ENCODE measurements around the gene HRK.

DNA sequence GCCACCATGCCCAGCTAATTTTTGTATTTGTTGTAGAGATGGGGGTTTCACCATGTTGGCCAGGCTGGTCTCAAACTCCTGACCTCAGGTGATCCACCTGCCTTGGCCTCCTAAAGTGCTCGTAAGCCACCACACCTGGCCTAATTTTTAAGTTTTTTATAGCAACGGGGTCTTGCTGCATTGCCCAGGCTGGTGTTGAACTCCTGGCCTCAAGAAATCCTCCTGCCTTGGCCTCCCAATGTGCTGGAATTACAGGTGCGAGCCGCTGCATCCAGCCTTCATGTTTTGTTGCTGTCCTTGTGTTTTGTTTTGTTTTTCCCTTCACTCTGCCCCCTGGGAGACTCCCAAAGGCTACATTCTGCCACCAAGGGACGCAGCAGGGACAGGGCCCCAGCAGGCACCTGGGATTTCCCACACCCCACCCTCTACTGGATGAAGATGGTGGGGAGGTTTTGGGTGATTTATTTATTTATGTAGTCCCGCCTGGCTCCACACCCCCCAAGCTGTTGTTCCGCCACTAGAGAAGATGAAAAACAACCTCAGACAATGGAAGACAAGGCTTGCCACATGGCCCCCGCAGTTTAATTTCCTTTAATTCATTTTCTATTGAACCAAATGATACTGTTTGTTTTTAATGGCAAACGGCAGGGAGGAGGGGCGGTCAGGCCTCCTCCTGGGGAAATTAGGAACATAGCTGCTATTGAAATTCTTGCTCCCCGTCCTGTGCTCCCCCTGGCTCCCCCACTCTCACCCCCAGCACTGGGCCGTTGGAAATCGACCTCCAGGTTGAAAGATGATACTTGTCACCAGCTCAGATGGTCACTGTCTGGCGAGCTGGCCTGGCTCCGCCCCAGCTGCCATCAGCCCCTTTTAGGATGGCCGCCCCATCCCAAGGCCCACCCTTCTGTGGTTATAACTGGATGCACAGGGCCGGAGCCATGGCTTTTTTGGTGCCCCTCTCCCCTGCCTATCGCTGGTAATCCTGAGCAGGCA lies 72.8 kb downstream of the HRK start:
- no peak for TF ChIP-seq GATA3 (IDR thresholded peaks at IDR 0.05; ENCODE audit: low read depth, low read length)
- no peak for TF ChIP-seq GATA2 (IDR thresholded peaks at IDR 0.05; ENCODE audit: low read depth, low read length)

All from SH-SY5Y (cell line).